Islet of Langerhans (tissue), 1 donor: ENCODE data around the gene FASTKD1.
"Not testable (repeated sequence)": the region's sequence is repeated elsewhere in the genome, so short reads cannot be mapped to it uniquely, and the experiment has no call there.

ENCODE experiments used
- FAIRE-seq: peaks from one replicate; lab custom pipeline; 2011; peaks lifted over from hg19 to GRCh38; lab: Jason Lieb, UNC

The FASTKD1 gene, protein sequence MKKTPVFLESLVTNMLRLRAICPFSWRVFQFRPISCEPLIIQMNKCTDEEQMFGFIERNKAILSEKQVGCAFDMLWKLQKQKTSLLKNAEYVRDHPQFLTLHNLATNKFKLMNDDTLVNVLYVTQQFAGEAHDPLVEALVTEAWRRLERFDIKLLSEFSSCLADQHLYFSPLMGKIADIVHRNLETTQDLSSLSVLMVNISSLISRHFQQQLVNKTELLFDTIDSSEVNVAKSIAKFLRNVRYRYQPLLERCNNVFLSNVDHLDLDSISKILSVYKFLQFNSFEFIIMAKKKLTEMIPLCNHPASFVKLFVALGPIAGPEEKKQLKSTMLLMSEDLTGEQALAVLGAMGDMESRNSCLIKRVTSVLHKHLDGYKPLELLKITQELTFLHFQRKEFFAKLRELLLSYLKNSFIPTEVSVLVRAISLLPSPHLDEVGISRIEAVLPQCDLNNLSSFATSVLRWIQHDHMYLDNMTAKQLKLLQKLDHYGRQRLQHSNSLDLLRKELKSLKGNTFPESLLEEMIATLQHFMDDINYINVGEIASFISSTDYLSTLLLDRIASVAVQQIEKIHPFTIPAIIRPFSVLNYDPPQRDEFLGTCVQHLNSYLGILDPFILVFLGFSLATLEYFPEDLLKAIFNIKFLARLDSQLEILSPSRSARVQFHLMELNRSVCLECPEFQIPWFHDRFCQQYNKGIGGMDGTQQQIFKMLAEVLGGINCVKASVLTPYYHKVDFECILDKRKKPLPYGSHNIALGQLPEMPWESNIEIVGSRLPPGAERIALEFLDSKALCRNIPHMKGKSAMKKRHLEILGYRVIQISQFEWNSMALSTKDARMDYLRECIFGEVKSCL

DNA sequence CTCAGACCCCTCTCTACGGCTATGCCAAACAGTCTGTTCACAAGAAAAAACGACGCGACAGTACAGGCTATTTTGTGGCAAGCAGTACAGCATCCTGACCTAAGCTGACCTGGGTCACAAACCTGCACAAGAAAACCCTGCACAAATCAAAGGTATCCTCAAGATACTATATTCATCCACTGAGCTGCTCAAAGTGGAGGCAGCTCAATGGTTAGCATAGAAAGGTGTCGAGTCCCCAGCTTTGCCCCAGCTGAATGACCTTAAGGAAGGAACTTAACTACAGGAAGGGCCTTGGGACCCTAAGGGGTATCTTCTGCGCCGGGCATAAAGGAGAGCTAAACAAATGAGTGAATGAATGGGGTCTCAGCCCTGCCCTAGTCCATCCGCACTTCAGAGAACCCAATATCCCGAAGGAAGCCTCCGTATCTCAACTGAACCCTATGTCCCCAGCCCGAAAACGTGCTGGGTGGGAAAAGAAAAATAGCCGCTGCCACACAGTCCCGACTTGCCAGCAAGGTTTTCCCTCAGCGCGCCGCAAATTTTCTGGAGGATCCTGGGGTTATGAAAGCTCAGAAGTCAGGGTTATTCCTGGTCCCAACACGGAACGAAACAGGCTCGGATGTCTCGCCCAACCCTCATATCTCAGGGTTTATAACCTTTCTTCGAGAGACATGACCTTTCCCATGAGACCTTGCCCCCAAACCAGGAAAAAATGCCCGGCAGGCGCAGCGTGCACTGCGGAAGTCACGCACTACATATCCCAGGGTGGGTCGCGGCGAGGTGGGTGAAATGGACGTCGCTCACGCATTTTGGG lies at the start of gene FASTKD1:
Gene FASTKD1, minus strand, starts transcription at position 706 of the 814 bp plus-strand sequence. CDS start 1,836 bp downstream, outside the sequence.
- FAIRE-seq, result no peak

DNA sequence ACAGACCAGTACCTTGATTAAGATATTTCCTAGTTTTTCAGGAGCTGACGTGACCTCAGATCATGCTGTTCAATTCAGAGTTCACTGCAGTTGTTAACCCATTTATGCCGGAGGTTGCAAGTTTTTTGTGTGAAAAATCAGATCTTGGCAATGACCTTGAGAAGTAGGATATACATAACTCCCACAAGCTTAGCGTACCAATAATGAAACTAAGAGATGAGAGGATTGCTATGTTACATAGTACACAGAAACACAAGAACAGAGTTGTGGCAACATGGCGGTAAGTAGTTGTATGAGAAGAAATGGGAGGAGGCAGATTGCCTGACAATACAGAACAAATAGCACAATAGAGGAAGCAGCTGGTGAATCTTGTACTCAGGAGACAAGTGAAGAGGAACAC lies 49.6 kb upstream of the FASTKD1 start:
- FAIRE-seq, result no peak

DNA sequence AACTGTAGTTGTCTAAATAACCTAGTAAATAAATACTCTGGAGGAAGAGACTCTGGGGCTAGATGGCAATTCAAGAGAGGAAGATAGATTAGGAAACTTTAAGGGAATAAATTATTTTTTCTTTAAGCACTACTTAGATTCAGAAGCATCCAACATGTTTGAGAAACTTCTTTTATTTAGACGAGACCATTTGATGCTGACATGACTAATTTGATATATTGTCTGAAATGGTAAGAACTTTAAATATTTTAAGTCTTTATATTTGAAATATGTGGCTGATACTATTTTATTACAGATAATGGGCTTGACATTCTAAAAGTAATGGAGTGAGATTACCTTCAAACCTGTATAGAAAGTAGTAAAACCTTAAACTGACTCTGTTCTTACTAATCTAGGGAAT lies 46.8 kb upstream of the FASTKD1 start:
- FAIRE-seq, result no peak

DNA sequence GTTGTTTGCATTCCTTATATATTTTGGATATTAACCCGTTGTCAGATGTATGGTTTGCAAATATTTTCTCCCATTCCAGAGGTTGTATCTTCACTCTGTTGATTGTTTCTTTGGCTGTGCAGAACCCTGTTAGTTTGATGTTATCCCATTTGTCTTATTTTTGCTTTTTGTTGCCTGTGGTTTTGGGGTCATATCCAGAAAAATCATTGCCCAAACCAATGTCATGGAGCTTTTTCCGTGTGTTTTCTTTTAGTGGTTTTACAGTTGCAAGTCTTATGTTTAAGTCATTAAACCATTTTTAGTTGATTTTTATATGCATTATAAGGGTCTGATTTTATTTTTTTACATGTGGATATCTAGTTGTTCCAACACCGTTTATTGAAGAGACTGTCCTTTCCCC lies 46.3 kb upstream of the FASTKD1 start:
- FAIRE-seq, result peak; percentile 5

DNA sequence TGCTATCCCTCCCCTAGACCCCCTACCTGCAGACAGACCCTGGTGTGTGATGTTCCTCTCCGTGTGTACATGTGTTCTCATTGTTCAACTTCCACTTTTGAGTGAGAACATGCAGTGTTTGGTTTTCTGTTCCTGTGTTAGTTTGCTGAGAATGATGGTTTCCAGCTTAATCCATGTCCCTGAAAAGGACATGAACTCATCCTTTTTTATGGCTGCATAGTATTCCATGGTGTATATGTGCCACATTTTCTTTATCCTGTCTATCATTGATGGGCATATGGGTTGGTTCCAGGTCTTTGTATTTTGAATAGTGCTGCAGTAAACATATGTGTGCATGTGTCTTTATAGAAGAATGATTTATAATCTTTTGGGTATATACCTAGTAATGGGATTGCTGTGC lies 42.3 kb upstream of the FASTKD1 start:
- not testable (repeated sequence) for FAIRE-seq

DNA sequence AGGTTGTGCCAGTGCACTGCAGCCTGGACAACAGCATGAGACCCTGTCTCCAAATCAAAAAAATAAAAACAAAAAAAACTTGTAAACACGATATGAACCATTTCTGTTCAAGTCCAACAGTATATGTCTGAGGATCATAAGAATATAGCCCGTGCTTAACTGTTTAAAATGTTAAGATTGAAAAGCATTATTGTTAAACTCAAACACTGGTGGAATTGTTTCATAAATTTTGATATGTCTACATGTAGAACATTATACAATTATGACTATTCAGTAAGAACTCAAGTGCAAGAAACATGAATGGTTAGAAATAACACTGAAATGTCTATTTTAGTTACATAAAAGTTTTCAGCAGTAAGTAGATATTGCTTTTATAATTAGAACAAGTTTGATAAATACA lies 40.2 kb upstream of the FASTKD1 start:
- FAIRE-seq, result no peak

DNA sequence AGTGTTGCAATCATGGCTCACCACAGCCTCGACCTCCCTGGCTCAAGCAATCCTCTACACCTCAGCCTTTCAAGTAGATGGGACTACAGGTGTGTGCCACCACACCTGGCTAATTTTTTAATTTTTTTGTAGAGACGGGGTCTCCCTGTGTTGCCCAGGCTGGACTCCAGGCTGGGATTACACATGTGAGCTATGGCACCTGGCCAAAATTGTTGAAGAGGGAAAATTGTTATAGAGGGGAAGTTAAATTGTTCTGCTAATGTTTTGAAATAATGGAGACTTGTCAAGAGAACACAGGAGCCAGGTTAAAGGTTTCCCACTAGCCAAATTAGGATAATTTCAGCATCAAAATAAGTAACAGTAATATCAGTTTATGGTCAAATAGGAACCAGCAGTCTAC lies 35.6 kb upstream of the FASTKD1 start:
- no peak for FAIRE-seq

DNA sequence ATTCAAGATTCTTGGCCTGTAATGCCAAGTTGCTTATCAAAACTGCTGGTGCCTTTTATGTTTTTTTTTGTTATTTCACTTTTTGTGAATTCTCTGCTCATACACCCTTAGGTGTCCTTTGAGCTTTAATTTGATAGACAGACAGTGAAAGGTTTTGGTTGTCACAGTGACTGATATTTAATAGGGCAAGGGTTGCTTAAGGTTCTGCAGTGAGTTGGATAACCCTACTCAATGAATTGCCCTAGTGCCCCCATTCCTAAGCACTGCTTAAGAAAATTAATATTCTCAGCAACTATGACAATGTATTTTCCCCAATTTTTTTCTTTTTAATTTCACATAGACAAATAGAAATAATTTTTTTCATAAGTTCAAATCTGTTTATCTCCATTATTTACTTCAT lies 25.9 kb upstream of the FASTKD1 start:
- FAIRE-seq, result peak; percentile 13

DNA sequence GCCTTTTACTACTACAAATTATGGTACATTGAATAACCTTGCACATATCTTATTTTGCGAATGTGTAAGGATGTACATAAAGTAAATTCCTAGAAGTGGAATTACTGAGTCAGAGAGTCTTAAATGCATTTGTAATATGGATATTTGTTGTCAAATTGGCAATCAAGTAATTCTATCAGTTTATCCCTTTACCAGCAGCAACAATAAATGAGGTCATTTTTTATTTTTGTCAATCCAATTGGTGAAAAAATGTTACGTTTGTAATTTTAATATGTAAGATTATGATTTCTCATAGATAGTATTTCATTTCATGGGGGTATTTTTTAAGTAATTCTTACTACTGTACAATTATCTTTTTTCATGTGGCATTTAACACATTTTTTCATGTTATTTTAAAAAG lies 25.3 kb upstream of the FASTKD1 start:
- no peak for FAIRE-seq

DNA sequence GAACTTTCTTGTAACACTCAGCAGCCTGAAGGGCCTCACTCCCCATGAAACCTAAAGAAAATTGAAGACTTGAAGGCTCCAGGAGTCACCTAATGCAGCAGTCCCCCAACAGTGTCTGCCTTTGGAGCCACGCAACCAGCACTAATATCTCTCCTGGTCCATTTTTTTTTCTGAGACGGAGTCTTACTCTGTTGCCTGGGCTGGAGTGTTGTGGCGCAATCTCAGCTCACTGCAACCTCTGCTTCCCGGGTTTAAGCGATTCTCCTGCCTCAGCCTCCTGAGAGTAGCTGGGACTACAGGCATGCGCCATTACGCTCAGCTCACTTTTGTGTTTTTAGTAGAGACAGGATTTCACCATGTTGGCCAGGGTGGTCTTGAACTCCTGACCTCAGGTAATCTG lies 22.9 kb upstream of the FASTKD1 start:
- FAIRE-seq, result not testable (repeated sequence)

DNA sequence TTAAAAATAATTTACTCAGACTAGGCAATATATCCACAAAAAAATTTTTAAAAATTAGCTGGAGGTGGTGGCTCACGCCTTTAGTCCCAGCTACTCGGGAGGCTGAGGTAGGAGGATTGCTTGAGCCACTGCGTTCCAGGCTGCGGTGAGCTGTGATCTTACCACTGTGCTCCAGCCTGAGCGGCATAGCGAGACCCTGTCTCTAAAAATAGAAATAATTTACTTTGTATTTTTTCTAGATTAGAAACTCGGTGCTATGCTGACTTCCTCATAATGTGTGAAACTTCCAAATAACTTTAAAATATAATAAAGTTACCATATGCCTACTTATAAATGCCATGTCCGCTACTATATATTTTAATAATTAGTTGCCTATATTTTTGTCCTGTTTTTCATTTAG lies 17.1 kb upstream of the FASTKD1 start:
- FAIRE-seq, result peak; percentile 70

DNA sequence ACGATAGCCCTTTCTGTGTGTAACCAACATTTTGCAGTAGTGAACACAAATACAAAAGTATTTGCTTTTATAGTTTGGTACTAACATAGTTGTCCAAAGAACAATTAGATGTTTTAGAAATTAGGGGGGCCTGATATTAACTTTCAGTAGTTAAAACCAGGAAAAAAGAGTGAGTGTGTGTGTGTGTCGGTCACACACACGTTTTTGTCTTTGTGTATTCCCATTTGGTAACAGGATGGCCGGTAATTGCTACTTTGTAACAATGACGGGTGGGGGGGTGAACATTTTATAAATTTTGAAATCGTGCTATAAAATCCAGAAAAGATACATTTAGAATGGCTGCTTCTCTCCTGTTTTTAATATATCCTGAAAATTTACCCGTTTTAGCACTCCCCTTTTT lies 12.0 kb upstream of the FASTKD1 start:
- FAIRE-seq, result no peak

DNA sequence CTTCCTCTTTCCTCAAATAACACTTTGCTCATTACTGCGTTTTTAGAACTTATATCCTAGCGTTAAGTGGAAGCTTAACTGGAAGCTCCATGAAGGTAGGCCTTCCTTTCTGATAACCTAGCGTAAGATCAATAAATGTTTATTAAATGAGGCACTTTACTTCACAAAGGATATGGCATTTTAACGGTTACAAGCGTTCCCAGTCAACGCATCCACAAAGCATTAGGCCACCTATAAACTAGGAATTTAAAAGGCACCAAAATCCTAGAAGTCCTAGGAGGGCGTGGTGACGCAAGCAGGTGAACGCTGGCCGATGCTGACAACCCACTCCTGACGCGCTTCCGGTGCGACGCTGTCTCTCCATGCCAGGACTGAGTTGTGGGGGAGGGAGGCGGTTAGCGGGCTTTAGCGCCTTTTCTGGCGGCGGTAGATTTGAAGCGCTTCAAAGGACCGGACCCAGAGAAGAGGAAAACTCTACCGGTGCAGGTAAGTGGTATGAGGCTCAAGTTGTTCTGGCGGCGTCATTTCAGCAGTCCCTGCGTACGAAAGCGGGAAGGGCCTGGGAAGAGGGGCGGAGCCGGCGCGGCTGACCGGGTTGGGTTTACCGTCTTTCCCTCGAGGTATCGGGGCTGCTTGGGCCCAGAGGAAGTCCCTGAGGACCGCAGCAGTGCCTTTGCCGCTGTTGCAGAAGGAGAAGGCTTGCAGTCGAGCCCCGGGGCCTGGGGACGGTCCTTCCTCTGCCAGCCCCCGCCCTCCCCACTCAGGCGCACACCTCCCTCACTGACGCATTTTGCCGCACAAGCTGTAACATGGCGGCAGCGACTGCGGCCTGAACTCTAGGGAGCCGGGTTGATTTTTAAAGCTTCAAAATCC lies 10.6 kb upstream of the FASTKD1 start, which contains the start of gene PPIG:
Gene PPIG, plus strand, starts transcription at position 347 of the 873 bp plus-strand sequence. CDS start 19,691 bp downstream, outside the sequence.
- peak; percentile 85 for FAIRE-seq

DNA sequence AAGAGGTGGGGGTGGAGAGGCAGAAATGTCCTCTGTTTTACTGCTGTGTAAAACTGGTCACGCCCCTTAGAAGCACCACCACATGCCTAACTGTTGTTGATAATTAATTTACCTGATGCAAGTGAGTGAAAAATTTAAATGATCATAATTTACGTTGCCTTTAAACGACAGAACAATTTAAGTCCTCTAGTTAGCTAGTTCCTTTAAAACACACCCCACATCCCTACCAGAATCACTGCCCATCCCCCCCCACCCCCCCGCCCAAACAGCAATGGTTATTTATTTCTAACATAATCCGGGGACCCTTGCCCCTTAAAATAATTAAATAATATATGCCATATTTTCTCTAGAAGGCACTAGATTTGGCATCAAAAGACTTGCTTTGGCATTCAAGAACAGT lies 9.9 kb upstream of the FASTKD1 start:
- no peak for FAIRE-seq

DNA sequence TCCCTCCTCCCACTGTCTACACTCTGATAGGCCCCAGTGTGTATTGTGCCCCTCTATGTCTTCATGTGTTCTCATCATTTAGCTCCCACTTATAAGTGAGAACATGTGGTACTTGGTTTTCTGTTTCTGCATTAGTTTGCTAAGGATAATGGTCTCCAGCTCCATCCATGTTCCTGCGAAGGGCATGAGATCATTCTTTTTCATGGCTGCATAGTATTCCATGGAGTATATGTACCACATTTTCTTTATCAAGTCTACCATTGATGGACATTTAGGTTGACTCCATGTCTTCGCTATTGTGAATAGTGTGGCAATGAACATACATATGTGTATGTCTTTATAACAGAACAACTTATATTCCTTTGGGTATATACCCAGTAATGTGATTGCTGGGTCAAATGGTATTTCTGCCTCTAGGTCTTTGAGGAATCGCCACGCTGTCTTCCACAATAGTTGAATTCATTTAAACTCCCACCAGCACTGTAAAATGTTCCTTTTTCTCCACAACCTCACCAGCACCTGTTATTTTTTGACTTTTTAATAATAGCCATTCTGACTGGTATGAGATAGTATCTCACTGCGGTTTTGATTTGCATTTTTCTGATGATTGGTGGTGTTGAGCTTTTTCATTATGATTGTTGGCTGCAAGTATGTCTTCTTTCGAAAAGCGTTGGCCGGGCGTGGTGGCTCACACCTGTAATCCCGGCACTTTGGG lies 9.0 kb upstream of the FASTKD1 start:
- FAIRE-seq, result not testable (repeated sequence)

DNA sequence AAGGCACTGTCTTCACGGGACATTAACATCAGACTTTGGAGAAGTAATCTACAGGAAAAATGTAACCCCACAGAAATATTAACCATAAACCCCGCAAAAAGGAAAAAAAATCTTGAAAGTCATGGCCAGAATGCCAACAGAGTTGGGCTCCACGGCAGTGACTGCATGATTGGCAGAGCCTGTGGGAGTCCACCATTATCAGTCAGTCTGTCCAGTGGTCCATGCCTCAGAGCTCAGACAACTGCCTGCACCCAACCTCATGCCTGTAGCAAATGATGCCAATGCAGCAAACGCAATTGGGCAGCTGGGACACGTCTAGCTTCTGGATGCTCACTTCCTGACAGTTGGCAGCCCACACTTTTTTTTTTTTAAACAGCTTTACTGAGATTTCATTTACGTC lies 5.4 kb upstream of the FASTKD1 start:
- FAIRE-seq, result no peak

DNA sequence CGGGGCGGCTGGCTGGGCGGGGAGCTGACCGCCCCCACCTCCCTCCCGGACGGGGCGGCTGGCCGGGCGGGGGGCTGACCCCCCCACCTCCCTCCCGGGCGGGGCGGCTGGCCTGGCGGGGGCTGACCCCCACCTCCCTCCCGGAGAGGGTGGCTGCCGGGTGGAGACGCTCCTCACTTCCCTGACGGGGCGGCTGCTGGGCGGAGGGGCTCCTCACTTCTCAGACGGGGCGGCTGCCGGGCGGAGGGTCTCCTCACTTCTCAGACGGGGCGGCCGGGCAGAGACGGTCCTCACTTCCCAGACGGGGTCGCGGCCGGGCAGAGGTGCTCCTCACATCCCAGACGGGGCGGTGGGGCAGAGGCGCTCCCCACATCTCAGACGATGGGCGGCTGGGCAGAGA lies 1.6 kb upstream of the FASTKD1 start:
- FAIRE-seq, result not testable (repeated sequence)

DNA sequence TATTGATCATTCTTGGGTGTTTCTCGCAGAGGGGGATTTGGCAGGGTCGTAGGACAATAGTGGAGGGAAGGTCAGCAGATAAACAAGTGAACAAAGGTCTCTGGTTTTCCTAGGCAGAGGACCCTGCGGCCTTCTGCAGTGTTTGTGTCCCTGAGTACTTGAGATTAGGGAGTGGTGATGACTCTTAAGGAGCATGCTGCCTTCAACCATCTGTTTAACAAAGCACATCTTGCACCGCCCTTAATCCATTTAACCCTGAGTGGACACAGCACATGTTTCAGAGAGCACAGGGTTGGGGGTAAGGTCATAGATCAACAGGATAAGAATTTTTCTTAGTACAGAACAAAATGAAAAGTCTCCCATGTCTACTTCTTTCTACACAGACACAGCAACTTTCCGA lies 874 bp upstream of the FASTKD1 start:
- not testable (repeated sequence) for FAIRE-seq

DNA sequence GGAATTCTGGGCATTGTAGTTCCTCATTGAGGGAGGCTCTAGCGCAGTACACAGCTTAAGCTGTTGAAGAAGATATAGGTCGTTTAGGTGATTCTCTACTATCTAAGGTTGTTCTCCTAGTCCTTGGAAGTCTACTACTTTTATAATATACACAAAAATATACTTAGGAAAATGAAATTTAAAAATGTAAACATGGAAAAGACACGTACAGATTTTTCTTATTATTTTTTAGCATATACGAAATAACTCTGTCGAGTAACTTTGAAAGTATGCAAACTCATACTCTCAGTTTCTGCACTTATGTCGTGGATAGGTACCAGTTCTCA lies 272 bp upstream of the FASTKD1 start:
- FAIRE-seq, result peak; percentile 53

DNA sequence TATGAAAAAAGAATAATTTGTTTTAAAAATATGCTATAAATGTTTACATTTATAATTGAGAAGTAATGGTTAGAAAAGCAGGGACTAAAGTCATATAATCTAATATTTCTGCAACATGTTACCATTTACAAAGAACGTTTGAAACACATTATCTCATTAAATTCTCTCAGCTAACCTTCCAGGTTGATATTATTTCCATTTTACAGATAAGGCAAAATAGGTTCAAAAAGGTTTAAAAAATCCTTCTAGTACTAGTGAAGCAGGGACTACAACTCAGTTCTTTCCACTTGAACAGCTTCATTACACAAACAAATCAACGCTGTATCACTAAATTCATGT lies 875 bp downstream of the FASTKD1 start:
- no peak for FAIRE-seq

DNA sequence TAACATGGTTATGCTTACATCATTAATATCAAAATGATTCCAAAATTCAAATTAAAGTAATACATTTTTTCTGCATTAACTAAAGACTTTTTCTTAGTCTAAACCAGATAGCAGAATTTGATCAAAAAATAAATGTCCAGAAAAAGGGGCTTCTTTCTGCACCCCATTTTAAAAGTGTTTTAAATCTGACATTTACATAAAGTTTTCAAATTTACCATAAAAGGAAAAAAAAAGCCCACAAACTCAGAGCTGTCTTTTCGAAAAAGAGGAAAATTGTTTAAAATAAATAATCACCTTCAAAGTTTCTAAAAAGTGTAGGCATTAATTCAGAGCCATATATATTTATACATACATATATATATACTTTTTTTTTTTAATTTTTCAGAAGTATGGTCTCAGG lies 1.5 kb downstream of the FASTKD1 start:
- FAIRE-seq, result peak; percentile 56
